CD4-positive, alpha-beta T cell treated with Interferon alpha-2 for 1 hour (primary cell): ENCODE results near the gene FAM181A.

Experiments
- DNase-seq, 2 donors: peaks; one replicate each; pipeline ENCODE4 v3.0.0-alpha.2; 2020 to 2022

FAM181A gene

GRCh38 chr14:93926873-93927799, at the start of gene FAM181A:
Gene FAM181A (plus strand): TSS chr14:93927344. CDS start chr14:93928286, 942 bp downstream.
- no peak for DNase-seq

GRCh38 chr14:93878212-93878611, 48.9 kb upstream of the FAM181A start:
- no peak for DNase-seq

DNA sequence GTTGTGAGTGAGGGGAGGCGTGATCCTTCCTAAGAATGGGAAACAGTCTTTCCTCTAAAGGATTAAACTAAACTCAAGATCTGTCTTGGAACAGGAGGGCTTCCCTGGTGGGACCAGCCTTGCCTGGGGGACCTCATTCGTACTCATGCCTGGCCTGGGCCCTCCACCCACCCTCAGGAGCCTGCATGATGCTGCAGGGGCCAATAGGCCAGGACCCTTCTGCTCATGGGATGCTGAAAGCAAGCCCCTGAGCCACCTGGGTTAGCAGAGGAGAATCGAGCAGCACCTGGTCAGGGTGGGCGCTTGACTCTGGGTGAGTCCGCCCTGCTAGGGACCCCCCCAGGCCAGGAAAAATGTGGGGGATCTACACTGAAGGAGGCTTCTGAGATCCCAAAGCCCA, 48.3 kb upstream of the FAM181A start:
- no peak for DNase-seq

DNA sequence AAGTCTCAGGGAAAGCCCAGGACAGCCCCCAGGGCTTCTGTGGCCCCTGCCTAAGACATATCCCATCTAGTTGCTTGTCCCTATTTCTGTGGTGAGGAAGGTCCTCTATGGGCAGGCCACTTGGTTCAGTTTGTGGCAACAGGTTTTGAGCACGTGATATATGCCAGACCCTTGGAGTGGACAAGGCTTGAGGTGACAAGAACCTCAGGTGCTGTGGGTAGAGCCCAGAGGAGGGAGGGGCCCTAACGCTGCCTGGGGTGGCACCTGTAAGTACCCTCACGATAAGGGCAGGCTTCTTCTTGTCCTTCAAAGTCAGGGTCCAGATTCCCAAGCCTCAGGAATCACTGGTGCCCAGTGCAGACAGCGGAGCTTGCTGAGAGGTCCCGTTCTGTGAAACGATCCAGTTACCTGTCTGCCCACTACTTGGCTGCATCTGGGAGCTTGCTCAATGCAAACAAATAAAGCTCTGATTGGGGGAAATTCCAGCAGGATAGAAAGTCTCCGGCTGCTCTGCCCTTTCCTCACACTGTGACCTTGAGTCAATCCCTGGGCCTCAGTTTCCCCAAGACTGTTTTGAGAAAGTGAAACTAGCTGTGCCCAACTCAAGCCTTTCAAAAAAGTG, 47.7 kb upstream of the FAM181A start:
- DNase-seq = no peak

- no peak for DNase-seq
Observed at GRCh38 chr14:93880021-93880820, 46.9 kb upstream of the FAM181A start.

- DNase-seq = no peak
Observed at GRCh38 chr14:93884950-93885349, 42.2 kb upstream of the FAM181A start.

GRCh38 chr14:93888995-93889394, 38.1 kb upstream of the FAM181A start:
- no peak for DNase-seq

- no peak for DNase-seq
Observed at GRCh38 chr14:93889739-93890483, 37.2 kb upstream of the FAM181A start.

GRCh38 chr14:93891756-93892504, 35.2 kb upstream of the FAM181A start:
- DNase-seq = no peak

DNA sequence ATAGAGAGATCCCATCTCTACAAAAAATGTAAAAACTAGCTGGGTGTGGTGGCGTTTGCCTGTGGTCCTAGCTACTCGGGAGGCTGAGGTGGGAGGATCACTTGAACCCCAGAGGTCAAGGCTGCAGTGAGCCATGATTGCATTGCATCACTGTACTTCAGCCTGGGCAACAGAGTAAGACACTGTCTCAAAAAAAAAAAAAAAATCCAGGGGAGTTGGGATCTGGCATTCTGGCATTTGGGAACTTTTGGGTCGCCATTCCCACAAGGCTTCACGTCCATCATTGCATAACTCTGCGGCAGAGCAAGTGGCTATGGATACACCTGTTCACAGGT, 34.7 kb upstream of the FAM181A start:
- no peak for DNase-seq

DNA sequence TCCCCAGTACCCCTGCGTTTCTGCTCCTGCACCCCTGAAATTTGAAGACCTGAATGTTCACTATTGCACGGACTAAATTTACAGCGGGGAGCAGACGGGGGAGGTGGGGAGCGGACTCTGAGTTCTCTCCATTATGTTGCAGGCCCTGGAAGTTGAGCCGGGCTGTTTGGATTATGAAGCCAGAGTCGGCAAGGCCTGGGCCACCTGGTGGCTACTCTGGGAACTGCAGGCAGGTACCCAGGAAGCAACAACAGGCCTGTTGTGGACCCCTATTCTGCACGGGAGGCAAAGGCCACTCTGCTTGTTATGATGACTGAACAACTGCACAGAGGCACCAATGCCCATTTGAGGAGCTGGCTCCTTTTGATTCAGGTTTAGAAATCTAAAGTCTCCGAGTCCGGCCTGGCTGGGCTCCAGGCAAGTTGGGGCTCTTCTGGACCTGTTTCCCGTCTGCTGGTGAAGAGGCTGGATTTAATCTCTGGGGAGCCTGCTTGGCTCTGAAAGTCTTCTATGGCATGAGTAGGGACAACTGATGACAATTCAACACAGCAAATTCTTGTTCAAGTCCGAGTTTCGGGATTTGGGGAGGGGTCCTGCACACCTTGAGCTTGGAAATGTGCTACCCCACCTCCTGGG, 34.1 kb upstream of the FAM181A start:
- peak; percentile 33 to 58 for DNase-seq

- DNase-seq = no peak
Observed at GRCh38 chr14:93893661-93894261, 33.4 kb upstream of the FAM181A start.

DNA sequence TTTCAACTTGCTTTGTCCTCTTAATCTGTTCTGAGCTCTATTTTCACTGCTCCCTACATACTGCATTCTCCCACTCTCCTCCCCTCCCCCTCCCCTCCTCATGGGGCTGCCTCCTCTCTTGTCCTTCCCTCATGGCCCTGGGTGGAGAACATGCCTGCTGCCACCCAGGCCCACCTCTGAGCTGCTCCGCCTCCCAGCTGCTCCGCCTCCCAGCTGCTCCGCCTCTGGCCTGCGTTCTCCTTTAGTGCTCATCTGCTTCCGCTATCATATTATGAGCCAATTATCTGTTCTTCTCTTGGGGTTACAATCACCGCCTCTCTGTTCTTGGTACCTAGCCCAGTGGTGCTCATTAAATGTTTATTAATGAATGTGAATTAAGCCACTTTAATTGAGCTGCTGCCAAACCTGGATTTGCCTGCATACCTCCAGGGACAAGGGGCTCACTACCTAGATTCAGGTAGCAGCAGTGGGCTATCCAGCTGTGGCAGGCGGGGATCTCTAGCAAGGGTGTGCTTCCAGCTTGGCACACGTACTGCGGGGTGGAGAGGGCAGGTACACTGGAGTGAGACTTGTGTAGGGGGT, 32.0 kb upstream of the FAM181A start:
- DNase-seq = no peak

DNA sequence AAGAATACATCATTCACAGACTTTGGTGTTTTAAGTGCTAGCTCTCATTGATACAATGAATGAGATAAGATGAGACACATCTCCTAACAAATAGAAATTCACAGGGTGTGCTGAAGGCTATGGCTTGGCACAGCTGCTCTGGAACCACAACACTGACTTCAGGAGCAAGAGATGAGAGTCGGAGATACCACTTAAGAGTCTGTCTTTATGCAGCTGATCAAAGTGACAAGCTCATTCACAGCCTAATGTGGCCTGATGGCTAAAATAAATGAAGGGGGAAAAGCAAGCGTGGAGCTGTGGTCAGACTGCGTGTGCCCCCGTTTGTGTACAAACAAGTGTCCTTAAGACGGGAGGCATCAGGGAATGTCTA, 29.7 kb upstream of the FAM181A start:
- DNase-seq = no peak

DNA sequence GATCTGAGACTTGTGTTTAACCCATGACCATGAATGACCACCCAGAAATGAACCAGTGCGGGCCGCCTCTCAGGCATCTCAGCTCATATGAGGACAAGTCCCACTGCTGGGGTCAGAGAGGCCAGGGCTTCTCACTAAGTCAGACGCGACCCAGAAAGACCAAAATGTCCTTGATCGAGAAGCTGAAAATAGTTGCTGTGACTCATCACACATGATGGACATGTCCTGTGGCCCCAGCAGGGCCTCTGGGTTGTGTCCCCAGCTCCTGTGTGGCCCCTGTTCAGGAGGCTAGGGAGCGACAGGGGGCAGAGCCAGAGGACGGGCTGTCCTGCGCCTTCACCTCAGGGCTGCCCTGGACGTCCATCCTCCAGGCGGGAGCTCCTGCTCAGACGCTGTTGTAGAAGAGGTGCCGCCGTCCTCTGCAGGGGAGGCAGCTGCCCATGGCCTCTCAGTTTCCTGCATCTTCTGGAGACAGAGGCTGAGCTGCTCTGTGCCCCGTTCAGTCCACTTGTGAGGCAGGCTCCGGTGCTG, 29.0 kb upstream of the FAM181A start:
- DNase-seq = no peak

DNA sequence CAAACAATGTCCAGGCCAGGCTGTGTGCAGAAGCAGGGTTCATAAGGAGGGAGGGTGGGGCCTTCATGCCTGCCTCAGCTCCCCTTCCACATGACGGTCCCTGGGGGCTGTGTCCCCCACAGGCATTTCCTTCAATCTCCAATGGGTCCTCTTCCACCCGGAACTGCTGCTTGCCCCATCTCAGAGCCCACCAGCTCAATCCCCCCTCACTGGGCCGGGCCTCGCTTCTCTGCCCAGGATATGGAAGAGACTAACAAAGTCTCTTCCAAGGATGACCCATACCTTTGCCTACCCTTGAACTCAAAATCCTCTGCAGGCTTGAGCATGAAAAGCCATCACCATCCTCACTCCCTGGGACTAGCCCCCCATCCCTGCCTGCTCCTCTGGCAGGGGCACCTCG, 28.4 kb upstream of the FAM181A start:
- no peak for DNase-seq

DNA sequence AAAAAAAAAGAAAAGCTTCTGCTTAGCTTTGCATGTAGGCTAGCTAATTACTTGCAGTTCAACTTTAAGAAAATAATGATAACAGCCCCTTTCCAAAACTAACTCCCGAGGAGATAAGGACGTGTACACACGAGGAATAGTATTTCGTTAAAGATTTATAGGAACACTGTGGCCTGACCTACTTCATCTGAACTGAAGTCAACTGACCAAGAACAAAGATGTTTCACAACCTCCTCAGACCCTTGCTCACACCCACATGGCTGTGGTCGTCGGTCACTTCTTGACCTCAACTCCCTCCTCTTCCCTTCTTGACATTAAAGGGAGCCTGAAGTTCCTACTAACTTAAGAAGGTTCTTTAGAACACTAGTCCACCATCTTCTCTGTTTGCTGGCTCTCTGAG, 25.3 kb upstream of the FAM181A start:
- DNase-seq = no peak

DNA sequence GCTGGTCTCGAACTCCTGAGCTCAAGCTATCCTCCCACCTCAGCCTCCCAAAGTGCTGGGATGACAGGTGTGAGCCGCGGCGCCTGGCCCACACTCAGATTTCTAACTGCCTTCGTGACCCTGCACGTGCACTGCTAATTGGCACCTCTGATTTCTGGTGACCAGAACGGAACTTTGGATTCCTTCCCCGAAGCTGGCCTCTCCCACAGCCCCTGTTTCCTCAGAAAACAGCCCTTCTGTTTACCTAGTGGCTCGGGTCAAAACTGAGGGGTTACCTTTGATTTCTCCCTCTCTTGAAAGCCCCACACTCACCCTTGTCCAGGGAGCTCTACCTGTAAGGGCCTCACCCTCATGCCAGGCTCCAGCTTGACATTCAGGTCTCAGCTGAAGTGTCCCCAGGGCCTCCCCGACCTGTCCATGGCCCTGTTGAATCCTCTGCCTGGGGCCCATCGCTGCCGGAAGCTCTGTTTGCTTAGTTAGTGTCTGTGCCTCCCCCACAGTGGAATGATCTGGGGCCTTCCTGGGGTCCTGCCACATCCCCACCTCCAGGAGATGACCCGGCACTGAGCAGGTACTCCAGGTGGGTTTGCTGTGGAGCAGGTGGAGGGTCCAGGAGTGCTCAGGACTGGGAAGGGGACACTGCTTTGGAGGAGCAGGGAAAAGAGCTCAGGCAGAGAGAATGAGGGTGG, 24.4 kb upstream of the FAM181A start:
- no peak for DNase-seq

DNA sequence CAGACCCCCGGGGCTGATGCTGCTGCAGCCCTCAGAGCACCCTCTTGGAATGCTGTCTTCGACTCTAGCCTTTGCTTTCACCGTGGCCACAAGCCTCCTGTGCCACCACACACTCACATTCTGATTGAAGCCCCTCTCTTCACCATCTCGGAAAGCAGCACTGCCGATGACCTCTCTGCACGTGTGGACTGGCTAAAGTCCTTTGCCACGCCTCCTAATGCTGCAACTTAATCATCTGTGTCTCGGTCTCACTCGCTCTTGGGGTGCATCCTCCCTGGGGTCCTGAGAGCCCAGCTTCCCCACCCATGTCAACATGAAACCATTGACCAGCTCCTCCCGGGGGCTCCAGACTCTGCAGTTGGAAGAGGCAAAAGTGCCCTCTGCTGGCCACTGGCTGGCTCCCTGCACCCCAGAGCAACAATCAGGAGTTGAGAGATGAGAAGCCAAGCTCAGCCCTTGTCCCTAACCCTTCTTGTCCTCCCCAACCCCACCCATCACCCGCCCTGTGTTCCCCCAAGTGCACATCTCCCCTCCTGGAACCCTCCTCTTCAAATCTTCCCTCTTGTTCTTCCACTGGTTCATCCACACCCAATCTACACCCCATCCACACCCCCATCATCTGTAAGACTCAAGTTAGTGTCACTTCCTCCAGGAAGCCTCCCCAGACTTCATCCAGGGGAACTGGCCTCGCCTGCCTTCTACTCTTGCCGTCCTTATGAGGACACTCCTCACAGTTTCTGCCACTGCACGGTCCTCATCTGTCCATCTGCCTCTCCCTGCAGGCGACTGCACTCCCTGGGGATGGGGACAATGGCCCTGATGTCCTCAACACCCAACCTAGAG, 23.6 kb upstream of the FAM181A start:
- DNase-seq = no peak
